Right ventricle myocardium inferior (tissue), 1 donor: ENCODE data around the gene VPS13C. TPM values are rescaled to one million over a fixed set of nuclear protein-coding genes. Genes with fewer than 3 reads are reported as not detected.

Experiments
- ATAC-seq: fragments of 200-7000 bp; cut with Tn5 transposase; one replicate; pipeline ENCODE4 v1.9.1; 2020; ENCODE audit warnings: mild to moderate bottlenecking, moderate library complexity
- DNase-seq: peaks from one replicate; pipeline ENCODE4 v3.0.0; 2021; ENCODE audit errors: missing footprints
- intact Hi-C: fragments of 100-400 bp; cut with DNase I; formaldehyde crosslinking; loops from one replicate; pipeline ENCODE4 v1.11.0; 2022
- total RNA-seq: library from RNA; stranded (reverse); fragmentation: NEBNext Ultra II Directional; extraction: Animal tissue kit (Norgen Biotek cat#: 25700); gene quantifications from one replicate; pipeline ENCODE4 v1.2.1, GENCODE V29; 2021
- donor health status: DM: no; HTN: yes; CAD: no; lungs with severe emphysema.

The VPS13C gene
- total RNA-seq, 1 donor from 2014 or later, result 34.5 TPM

- intact Hi-C loops, result loop anchor here (10.0 kb wide), 1 partner anchor 1255 kb away; no protein-coding TSS in a partner anchor
- no peak for DNase-seq
- no peak for ATAC-seq
These were observed 220.7 kb downstream of the VPS13C start for GRCh38 chr15:61839546-61839945.

DNA sequence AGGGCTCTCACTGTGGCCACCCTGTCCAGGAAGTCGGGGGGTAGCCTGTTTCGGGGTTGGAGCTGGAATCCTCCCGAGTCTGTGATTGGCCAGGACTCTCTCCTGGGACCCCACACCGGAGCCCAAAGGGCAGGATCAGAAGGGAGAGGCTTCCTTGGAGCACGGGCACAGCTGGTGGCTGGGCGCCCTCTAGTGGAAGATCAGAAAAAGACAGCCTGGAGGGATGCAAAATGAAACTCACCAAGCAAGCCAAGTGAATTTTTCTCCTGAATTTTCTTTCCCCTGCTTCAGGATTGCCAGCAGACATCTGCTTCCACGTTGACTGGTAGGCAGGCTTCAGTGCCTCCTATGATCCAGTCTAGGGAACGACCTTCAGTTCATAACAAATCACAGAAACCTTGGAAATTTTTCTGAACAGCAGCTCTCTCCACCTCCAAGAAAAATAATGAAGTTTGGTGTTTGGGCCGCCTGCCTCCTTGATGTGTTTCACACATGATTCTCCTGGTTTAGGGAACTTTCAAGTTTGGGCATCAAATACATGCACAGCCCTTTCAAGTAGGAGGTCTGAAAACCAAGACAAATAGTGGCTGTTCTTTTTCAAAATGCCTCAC lies 224.6 kb downstream of the VPS13C start:
- ATAC-seq (peak; percentile 71), DNase-seq (peak; percentile 83)
- intact Hi-C loops, result loop anchor here (10.0 kb wide), 1 partner anchor 1251 kb away; no protein-coding TSS in a partner anchor

GRCh38 chr15:61835029-61835428 lies 225.2 kb downstream of the VPS13C start:
- no peak for DNase-seq
- ATAC-seq, result no peak
- intact Hi-C loops, result loop anchor here (10.0 kb wide), 1 partner anchor 1250 kb away; no protein-coding TSS in a partner anchor

- DNase-seq (peak; percentile 85), ATAC-seq (peak; percentile 79)
- intact Hi-C loops, result loop anchor here (5.0 to 10.0 kb wide), 3 partner anchors 1249 to 1477 kb away; no protein-coding TSS in a partner anchor
These were observed 226.1 kb downstream of the VPS13C start for GRCh38 chr15:61834076-61834697.

DNA sequence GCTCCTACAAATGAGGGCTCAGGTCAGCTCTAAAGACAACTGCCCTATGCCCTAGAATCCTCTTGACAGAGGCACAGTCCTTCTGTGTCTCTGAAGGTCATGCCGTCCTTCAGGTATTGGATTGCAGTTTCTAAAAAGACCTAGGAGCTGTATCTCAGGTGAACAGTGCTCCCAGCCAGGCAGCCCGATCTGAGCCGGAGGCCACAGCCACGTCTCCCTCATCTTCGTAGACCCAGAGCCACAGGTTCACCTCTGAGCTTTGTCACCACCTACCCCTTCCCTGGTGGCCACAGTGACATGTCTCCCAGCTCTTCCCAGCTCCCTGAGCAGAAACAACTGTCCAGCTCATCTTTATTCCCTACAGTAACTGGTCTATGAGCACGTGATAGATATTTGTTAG lies 228.0 kb downstream of the VPS13C start:
- ATAC-seq, result no peak
- no peak for DNase-seq
- intact Hi-C loops, result loop anchor here (5.0 to 10.0 kb wide), 3 partner anchors 1247 to 1475 kb away; no protein-coding TSS in a partner anchor

DNA sequence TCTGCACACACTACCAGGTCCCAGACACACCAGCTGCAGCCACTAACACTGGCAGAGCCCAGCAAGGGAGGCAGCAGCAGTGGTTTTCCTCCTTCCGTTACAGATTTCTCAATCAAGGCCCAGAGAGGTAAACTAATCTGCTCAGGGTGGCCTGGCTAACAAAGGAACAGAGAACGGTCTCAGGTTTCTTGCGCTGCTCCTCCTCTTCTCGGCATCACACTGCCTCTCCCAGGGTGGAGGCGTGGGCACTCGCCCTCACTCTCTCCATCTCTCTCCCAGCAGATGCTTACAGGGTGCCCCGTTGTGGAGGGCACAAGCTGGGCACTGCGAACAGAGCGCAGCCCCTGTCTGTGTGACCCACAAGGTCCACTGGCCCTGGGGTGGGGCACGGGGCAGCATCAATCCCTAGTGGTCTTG lies 228.7 kb downstream of the VPS13C start:
- ATAC-seq, result no peak
- intact Hi-C loops, result loop anchor here (5.0 to 10.0 kb wide), 3 partner anchors 1247 to 1474 kb away; no protein-coding TSS in a partner anchor
- no peak for DNase-seq

DNA sequence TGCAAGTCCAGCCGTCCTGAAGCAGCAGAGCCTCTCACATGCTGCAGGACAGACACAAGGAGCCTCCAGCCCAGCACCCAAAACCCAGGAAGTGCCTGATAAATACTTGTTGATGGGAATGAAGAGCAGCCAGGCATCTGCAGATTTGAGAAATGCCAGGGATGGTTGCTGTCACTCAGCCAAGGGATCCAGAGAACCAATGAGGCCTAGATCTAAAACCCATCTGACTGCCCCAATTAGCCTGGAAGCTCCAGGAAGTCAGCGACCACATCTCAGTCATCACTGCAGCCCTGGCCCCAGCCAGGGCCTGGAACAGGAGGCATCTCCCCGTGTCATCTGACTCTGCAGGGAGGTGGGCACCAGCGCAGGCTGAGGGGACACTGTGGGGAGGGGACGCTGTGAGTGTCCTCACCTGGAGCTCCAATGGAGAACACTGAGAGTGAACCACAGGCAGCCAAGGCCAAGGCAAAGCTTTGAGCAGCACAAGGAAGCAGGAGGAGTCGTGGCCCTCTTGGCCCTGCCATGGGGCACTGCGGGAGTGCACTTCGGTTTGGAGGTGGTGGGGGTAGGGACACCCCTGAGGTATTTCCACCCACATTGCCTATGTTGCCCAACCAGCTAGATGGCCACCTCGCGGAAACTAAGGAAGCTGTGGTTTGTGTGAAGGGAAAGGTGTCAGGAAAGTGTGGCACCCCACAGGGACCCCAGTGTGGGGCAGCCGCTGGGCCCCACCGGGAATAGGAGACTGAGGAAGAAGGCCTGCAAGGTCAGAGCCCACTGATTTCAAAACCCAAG lies 229.5 kb downstream of the VPS13C start:
- DNase-seq (no peak), ATAC-seq (no peak)
- intact Hi-C loops, result loop anchor here (5.0 to 10.0 kb wide), 3 partner anchors 1246 to 1473 kb away; no protein-coding TSS in a partner anchor

DNA sequence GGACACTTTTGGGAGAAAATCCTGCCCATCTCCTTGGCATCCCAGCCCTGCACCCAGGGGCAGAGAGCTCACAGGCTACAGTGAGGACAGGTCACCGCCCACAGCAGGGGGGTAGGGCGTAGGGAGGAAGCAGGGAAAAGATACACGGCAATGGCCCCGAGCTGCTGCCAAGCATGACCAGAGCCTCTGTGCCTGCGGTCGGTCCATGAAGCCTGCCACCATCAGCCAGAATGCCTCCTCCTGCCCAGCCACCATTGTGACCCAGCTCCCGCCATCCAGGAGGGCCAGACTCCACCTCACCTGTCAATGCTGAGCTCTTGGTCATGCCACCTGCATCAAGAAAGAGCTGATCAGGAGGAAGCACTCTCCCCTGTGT lies 230.7 kb downstream of the VPS13C start:
- peak; percentile 37 for ATAC-seq
- no peak for DNase-seq
- intact Hi-C loops, result no loop called here

DNA sequence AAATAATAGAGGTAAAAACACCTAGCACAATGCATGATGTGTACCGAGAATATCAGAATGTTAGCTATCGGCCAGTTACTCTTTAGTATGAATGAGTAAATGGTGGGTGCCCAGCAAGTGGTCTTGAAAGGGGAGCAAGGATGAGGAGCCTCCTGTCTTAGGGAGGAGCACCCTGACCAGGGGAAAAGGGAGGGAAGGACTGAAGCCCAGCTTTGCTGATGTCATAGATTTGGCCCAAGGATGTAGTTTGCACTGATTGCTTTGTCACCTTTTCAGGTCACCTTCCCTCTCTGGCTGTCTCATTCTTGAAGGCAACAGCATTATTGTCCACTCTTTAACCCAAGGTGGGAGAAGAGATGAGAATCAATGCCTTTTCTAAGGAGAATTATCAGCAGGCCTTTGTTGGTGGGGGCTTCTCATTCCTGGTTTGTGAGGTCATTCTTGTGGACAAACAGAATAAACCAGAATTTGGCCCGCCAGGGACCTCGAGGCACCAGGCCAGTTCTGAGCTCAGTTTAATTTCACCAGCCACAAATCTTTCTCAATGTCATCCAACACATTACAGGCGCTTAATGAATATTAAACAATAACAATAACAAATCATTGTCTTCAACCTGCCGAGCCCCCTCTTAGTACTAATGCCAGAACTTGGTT lies 231.3 kb downstream of the VPS13C start:
- no peak for ATAC-seq
- intact Hi-C loops, result no loop called here
- DNase-seq, result no peak

DNA sequence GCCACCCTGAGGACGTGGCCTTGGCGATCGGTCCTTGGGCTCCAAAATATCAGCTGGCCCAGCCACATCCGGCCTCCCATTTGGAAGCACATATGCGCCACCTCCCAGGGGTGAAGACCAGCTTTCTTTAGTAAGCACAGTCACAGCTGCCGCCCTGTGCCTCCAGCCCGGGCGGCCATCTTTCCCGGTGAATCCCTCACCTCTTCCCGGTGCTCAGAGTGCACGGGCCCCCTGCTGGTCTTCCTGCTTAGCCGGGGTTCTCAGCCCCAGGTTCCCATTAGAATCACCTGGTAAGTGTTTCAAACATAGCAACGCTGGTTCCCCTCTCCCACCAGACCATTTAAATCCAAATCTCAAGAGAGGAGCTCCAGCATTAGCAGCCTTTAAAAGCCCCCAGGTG lies 232.2 kb downstream of the VPS13C start:
- no peak for DNase-seq
- ATAC-seq, result no peak
- intact Hi-C loops, result no loop called here

DNA sequence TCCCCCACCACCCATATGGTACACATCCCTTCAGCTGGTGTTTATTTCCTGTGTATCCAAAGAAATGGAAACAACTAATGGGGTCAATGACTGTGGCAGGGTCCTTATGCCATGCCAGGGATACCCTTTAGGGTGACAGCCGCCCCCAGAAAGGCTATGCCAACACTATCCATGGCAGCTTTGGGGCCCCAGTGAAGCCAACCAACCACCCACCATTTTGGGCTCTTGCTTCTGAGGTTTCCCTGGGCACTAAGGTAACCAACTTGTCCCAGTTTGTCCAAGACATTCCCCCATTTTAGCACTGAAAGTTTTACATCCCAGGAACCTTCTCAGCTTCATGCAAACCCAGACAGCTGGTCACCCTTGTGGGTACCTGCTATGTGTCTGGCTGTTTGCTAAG lies 233.1 kb downstream of the VPS13C start:
- intact Hi-C loops, result no loop called here
- DNase-seq, result no peak

DNA sequence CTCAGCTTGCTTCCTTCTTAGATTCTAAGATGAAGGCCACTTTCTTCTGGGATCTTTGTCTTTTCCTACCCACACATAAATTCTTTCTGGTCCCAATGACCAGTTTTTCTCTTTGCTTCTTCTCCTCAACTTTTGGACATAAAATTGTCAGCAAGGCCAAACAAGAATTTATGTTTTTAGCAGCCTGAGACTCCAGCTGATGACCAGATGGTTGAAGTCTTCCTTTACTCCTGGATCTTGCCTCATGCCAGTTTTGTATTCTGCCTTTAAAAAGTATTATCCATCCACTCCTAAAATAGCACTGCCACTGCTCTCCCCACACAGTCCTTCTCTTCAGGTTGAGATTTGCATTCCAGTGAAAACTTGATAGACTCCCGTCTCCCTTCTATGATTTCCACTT lies 236.0 kb downstream of the VPS13C start:
- ATAC-seq (no peak), DNase-seq (no peak)
- intact Hi-C loops, result no loop called here

More for the DNA sequence above, 233.1 kb downstream of the VPS13C start:
- ATAC-seq, result no peak

DNA sequence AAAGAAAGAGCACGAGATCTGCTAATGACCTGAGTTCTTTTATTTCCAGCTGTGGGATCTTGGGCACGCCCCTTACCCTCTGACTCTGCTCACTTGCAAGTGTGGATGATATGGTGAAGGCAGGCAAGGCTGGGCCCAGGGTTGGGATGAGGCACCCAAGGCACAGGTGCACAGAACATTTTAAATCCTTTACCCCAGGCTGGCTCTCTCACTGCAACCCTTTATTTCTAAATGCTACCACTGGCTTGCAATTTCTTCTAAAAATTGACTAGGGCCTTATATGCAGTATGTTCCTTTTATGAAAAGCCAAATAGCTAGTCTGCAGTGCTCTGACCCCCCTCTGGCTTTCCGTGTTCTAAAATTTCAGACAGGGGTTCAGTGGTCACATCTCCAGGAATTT lies 237.7 kb downstream of the VPS13C start:
- intact Hi-C loops, result no loop called here
- ATAC-seq (no peak), DNase-seq (no peak)

DNA sequence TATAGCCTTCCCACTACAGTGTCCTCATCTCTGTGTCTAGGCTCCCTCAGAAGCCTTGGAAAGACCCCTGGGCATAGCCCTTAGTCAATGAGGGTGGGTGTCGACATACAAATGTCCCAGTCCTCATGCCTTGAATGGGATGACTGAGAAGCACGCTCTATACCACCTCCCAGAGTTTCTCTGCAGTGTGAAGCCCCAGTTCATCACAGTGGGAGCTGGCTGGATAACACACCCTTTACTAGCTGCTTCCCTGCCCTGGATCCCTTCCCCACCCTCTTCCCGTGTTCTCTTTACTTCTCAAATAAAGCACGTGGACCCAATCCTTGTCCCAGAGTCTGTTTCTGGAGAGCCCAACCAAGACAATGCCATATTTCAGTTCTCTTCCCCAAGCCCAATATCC lies 239.3 kb downstream of the VPS13C start:
- intact Hi-C loops, result no loop called here
- DNase-seq, result no peak
- ATAC-seq, result no peak

DNA sequence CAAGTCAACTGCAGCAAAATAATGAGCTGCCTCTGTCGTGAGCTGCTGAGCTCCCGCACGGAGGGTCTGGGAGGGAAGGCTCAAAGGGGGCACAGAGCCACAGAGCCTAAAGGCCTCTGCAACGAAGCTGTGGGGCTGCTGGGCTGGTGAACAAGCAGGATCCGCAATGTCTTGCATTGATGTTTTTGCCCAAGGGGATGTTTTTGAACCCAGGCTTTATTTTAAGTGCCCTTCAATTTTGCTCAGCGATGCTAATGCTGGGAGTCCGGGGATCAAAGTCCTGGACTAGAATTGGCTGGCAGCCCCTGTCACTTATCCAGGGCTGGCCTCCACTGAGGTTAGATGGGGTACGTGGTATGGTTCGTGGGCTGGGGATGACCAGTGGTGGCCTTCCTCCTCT lies 240.0 kb downstream of the VPS13C start:
- no peak for ATAC-seq
- intact Hi-C loops, result no loop called here

GRCh38 chr15:61819386-61819785 lies 240.9 kb downstream of the VPS13C start:
- intact Hi-C loops, result no loop called here

More for the DNA sequence above, 240.0 kb downstream of the VPS13C start:
- DNase-seq, result no peak

GRCh38 chr15:61818801-61819200 lies 241.4 kb downstream of the VPS13C start:
- ATAC-seq, result no peak
- intact Hi-C loops, result no loop called here

More at GRCh38 chr15:61819386-61819785, 240.9 kb downstream of the VPS13C start:
- ATAC-seq (no peak), DNase-seq (no peak)

DNA sequence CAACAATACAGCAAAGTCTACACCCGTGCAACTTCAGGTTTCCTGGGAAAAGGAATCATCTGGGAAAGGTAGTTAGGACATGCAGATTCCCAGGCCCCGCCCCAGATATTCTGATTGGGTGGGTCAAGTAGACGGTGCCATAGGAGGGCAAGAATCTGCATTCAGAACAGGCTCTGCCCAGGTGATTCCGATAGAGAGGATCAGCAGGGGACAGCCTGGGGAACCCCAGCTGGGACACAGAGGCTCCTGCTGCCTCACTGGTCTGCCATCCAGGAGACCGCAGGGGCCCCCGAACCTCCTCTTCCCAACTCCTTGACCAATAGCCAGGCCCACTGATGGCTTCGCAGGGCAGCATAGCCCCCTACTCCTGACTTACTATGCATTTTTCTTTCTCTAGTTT lies 243.4 kb downstream of the VPS13C start:
- DNase-seq (no peak), ATAC-seq (no peak)
- intact Hi-C loops, result no loop called here

More at GRCh38 chr15:61818801-61819200, 241.4 kb downstream of the VPS13C start:
- DNase-seq, result no peak
